Activated CD4-positive, alpha-beta memory T cell treated with anti-CD3 and anti-CD28 coated beads, Interleukin-2, amount 10 ng/mL, durations not matched to agents 7 days and 5 days (primary cell): ENCODE measurements around the gene IRF5. TPM values are rescaled to one million over a fixed set of nuclear protein-coding genes. Genes with fewer than 3 reads are reported as not detected.

Experiments
- CTCF ChIA-PET: fragments of 350-600 bp; sonication (Branson Sonifier 250); formaldehyde crosslinking; loops from one replicate; lab custom pipeline; 2021; ENCODE audit warnings: antibody characterized with exemption, inconsistent platforms; lab: Charles Lee
- POLR2A ChIA-PET: fragments of 350-600 bp; sonication (Branson Sonifier 250); formaldehyde crosslinking; loops from one replicate; lab custom pipeline; 2021; ENCODE audit warnings: antibody characterized with exemption; lab: Charles Lee
- DNase-seq: peaks from one replicate; pipeline ENCODE4 v3.0.0-alpha.2; 2020
- H3K27ac Mint-ChIP-seq: one replicate; pipeline ENCODE4 v1.8.0; 2021; ENCODE audit warnings: mild to moderate bottlenecking, mixed read lengths
- H3K27me3 Mint-ChIP-seq: one replicate; pipeline ENCODE4 v1.8.0; 2021; ENCODE audit warnings: mixed read lengths
- H3K36me3 Mint-ChIP-seq: one replicate; pipeline ENCODE4 v1.8.0; 2021; ENCODE audit warnings: low read depth, mixed read lengths
- H3K4me1 Mint-ChIP-seq: one replicate; pipeline ENCODE4 v1.8.0; 2021; ENCODE audit warnings: mixed read lengths
- H3K4me3 Mint-ChIP-seq: one replicate; pipeline ENCODE4 v1.8.0; 2021; ENCODE audit warnings: mild to moderate bottlenecking, mixed read lengths
- H3K9me3 Mint-ChIP-seq: one replicate; pipeline ENCODE4 v1.8.0; 2021; ENCODE audit warnings: mixed read lengths
- total RNA-seq, 2 experiments: library from RNA; stranded (reverse); gene quantifications; one replicate each; pipeline ENCODE4 v1.2.3, GENCODE V29; 2021

The IRF5 gene
- total RNA-seq, 2 experiments from 2014 or later: 25.5 to 28.6 TPM

DNA sequence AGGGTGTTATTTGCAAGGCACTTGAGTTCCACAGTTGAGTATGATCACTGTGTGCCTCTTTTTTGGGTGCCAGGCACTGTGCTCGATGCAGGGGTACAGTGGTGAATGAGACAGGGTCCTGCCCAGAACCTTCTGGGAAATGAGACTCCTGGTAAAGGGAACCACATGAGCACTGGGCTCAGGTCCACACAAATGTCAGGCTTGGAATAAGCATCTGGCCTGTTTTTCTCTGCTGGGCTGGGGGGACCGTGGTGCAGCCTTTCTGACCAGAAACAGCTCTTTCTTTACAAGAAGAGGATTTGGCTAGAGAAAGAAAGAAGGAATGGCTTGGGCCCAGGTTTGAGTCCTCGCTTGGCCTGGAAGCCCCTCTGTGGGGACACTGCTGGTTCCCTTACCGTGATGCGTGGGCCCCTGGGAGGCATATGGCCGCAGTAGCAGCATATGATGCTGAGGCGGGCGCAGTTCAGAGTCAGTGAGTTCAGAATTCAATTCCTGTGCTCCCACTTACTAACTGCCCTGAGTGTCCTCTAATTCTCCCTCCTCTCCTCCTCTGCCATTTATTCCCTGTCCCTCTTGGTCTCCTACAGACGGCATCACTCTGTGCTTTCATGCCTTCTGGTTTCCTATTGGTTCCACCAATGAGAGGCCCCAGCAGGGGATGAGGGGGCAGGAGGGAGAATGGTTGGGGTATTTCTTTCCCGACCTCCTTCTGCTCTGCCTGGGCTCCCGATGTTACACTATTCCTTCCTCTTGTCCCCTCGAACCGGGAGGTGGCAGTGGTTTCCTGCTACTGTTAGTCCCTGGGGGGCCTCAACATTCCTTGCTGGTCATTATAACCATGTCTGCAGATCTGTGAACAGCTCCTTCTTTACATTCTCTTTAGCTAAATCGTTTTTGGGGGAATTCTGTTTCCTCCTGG, 17.6 kb upstream of the IRF5 start:
- Mint-ChIP-seq H3K27me3 (peaks cover 53% of the 10 kb centered on the region), H3K4me3 (no peak overlapping the region), H3K9me3 (no peaks in the 10 kb centered on the region), H3K36me3 (no peaks in the 10 kb centered on the region), H3K4me1 (peaks cover 4% of the 10 kb centered on the region), H3K27ac (no peak overlapping the region)
- POLR2A ChIA-PET: no interaction called here
- CTCF ChIA-PET: interaction anchor here (1.0 to 1.4 kb wide), 3 partner anchors 13 to 172 kb away, joined by 3 read pairs; no protein-coding TSS in a partner anchor
- no peak for DNase-seq

DNA sequence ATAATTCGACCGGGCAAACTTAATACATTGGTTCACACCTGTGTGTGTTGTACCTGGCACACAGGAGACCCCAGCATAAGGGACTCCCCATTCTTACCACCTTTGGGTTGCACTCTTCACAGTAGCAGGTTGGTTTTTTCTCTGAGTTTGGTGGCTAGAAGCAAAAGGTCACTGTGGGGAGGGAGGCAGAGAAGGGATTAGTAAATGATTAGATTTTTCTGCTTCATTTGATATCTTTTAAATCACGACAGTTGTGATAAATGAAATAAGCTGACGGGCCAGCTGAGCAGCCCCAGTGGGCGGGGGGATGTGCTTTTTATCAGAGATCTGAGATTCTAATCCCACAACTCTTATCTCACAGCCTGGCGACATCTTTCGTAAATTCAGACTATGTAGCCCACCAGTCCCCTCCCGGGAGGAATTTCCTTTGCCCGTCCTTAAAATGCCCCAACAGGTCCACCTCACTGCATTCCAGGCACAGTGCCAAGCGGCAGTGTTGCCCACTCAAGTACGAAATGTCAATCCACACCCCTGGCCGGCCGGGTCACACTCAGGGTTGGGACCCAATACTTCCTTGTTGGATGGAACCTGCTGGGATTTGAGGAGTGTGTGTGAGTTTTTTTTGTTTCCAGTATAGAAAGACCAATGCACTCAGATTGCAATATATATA, 16.7 kb upstream of the IRF5 start:
- H3K27ac Mint-ChIP-seq: no peak overlapping the region
- no peak overlapping the region for H3K4me3 Mint-ChIP-seq
- peaks cover 49% of the 10 kb centered on the region for H3K27me3 Mint-ChIP-seq
- H3K9me3 Mint-ChIP-seq: no peaks in the 10 kb centered on the region
- no peaks in the 10 kb centered on the region for H3K36me3 Mint-ChIP-seq
- ChIA-PET CTCF (no interaction called here), POLR2A (no interaction called here)
- no peaks in the 10 kb centered on the region for H3K4me1 Mint-ChIP-seq
- no peak for DNase-seq

DNA sequence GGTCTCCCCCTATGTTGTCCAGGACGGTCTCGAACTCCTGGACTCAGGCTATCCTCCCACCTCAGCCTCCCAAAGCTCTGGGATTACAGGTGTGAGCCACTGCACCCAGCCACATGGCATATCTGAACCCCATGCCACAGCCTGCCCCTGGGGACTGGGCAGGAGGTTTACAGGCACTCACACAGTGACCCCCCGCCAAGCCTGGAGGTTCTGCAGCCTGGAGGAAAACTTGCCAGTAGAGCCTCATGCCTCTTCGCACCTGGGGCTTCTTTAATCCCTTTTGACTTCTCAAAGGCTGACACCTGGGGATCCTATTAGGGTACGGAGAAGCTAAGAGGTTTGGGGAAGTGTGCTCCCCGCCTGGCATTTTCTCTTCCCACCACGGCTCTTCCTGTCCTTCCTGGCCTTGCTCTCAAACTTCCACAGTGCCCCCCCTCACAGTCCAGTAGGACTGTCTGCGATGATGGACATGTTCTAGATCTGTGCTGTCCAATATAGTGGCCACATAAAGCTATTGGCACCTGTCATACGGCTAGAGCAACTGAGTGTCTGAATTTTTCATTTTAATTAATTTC, 15.8 kb upstream of the IRF5 start:
- Mint-ChIP-seq H3K27me3 (peaks cover 43% of the 10 kb centered on the region), H3K4me3 (no peak overlapping the region), H3K27ac (no peak overlapping the region), H3K36me3 (no peaks in the 10 kb centered on the region), H3K9me3 (no peaks in the 10 kb centered on the region), H3K4me1 (no peaks in the 10 kb centered on the region)
- no peak for DNase-seq
- CTCF ChIA-PET: interaction anchor here (1.2 kb wide), 1 partner anchor 170 kb away, joined by 4 read pairs; no protein-coding TSS in a partner anchor
- POLR2A ChIA-PET: interaction anchor here (0.9 kb wide), 1 partner anchor 41 kb away, joined by 3 read pairs; no protein-coding TSS in a partner anchor

DNA sequence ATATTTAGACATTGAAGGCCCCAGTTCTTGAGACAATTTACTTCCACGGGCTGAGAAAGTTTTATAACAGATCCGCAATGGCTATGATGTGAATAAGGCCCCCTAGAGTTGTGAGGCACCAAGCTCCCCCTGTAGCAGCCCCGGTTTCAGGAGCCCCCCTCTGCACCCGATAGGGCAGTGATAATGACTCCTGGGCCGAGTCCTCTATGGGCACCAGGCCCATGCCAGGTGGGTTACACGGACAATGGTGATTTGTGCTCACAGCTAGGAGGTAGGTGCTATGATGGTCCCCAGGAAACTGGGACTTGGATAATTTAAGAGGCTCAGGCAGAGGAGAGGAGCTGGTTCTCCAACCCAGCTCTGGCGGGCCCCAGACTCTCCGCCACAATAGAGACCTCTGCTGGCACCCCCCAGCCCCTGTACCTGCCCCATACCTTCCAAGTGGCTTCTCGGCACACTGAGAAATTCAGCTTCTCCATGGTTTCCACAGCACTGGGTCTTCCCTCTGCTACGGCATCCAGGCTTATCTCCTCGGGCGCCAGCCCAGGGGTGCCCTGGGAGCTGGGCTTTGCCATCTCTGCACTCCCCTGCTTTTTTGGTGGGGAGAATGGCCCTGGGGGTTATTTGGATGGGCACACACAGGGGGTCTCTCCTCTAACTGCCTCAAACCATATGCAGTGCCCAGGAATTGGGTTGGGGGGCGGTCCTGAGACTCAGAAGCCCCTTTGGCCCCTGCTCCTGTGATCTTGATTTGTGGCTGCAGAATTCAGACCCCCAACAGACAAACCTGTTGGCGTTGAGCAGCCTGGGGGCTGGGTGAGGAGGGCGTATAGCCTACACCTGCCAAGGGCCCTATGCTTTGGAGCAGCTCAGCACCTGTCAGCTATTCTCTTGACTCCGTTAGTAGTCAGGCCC, 15.0 kb upstream of the IRF5 start:
- H3K4me1 Mint-ChIP-seq: no peaks in the 10 kb centered on the region
- peaks cover 40% of the 10 kb centered on the region for H3K27me3 Mint-ChIP-seq
- ChIA-PET CTCF (interaction anchor here (1.2 to 1.4 kb wide), 2 partner anchors 39 to 169 kb away, joined by 3 to 4 read pairs; no protein-coding TSS in a partner anchor), POLR2A (interaction anchor here (0.8 to 1.1 kb wide), 3 partner anchors 17 to 132 kb away, joined by 3 read pairs; partner anchors contain the start of gene TNPO3)
- DNase-seq: no peak
- no peaks in the 10 kb centered on the region for H3K9me3 Mint-ChIP-seq
- no peak overlapping the region for H3K27ac Mint-ChIP-seq
- no peak overlapping the region for H3K4me3 Mint-ChIP-seq
- H3K36me3 Mint-ChIP-seq: no peaks in the 10 kb centered on the region

DNA sequence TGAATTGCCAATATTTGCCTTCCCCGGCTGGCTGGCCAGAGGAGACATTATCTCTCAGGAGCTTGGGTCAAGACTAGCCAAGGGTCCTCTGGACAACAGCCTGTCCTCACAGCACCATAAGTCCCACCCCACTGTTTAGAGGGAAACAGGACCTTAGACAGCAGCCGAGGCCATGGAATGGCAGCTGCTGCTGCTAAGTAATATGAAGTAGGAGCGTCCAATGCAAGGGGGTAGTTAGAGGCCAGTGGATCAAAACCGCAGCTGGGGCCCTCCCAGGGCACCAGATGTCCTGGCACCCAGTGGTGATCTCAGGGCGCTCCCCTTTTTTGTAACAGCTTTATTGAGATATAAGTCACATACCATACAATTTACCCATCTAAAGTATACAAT, 14.3 kb upstream of the IRF5 start:
- POLR2A ChIA-PET: interaction anchor here (0.8 to 1.1 kb wide), 2 partner anchors 16 to 131 kb away, joined by 3 read pairs; partner anchors contain the start of gene TNPO3

DNA sequence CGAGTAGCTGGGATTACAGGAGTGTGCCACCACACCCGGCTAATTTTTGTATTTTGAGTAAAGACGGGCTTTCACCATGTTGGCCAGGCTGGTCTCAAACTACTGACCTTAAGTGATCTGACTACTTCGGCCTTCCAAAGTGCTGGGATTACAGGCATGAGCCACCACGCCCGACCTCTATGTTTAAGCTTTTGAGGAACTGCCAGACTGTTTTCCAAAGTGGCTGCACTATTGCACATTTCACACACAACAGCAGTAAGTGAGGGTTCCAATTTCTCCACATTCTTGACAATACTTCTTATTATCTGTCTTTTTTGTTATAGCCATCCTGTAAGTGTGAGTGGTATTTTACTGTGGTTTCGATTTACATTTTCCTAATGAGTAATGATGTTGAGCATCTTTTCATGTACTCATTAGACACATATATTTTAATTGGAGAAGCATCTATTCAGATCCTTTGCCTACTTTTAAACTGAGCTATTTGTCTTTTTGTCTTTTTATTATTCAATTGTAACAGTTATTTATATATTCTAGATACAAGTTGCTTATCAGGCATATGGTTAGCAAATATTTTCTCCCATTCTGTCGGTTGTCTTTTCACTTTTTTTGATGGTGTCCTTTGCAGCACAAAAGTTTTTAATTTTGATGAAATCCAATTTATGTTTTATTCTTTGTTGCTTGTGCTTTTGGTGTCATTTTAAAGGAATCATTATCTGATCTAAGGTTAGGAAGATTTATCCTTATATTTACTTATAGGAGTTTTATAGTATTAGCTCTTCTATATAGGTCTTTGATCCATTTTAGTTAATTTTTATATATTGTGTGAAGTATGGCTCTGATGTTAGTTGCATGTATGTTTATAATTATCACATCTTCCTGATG, 12.8 kb upstream of the IRF5 start:
- CTCF ChIA-PET: interaction anchor here (1.0 kb wide), 1 partner anchor 167 kb away, joined by 3 read pairs; no protein-coding TSS in a partner anchor

More for the DNA sequence above, 14.3 kb upstream of the IRF5 start:
- Mint-ChIP-seq H3K27me3 (peaks cover 38% of the 10 kb centered on the region), H3K27ac (no peak overlapping the region), H3K4me3 (no peak overlapping the region), H3K9me3 (no peaks in the 10 kb centered on the region), H3K36me3 (no peaks in the 10 kb centered on the region), H3K4me1 (no peaks in the 10 kb centered on the region)
- CTCF ChIA-PET: interaction anchor here (1.4 kb wide), 1 partner anchor 39 kb away, joined by 3 read pairs; no protein-coding TSS in a partner anchor
- no peak for DNase-seq

DNA sequence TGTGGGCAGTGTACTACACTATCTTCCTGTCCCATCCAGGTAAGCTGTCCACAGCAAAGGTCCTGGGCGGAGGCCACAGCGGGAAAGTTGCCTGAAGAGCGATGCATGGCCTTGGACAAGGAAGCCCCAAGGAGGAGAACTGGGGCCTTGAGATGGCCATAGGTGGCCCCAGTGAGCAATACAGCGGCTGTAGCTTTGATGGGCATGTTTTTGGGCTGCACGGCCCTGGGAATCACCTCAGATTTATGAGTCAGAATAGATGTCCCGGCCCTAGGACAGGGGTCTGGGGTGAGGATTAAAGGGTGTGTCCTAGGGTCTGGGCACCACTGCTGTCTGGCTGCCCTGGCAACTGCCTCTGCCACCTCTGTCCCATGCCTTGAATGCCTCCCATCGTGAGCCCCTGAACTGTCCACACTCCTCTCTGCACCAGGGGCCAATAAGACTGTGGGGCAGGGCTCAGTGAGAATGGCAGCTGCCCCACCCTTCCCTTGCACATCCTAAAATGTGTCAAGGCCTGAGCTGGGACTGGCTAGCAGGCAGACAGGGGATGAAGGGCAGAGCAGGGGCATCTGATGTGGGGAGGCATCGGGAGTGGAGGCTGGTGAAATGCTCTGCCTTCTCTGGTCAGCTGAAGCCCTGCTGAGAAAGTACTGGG, 9.4 kb upstream of the IRF5 start:
- ChIA-PET POLR2A (no interaction called here), CTCF (no interaction called here)
- H3K27ac Mint-ChIP-seq: no peak overlapping the region
- no peak overlapping the region for H3K4me3 Mint-ChIP-seq
- H3K4me1 Mint-ChIP-seq: peaks cover 11% of the 10 kb centered on the region
- no peaks in the 10 kb centered on the region for H3K9me3 Mint-ChIP-seq
- peaks cover 2% of the 10 kb centered on the region for H3K36me3 Mint-ChIP-seq
- H3K27me3 Mint-ChIP-seq: peaks cover 12% of the 10 kb centered on the region
- no peak for DNase-seq

More for the DNA sequence above, 12.8 kb upstream of the IRF5 start:
- no peak for DNase-seq
- H3K4me1 Mint-ChIP-seq: no peaks in the 10 kb centered on the region
- no peak overlapping the region for H3K27ac Mint-ChIP-seq
- no peak overlapping the region for H3K4me3 Mint-ChIP-seq
- peaks cover 29% of the 10 kb centered on the region for H3K27me3 Mint-ChIP-seq
- no peaks in the 10 kb centered on the region for H3K9me3 Mint-ChIP-seq
- H3K36me3 Mint-ChIP-seq: no peaks in the 10 kb centered on the region
- POLR2A ChIA-PET: no interaction called here

DNA sequence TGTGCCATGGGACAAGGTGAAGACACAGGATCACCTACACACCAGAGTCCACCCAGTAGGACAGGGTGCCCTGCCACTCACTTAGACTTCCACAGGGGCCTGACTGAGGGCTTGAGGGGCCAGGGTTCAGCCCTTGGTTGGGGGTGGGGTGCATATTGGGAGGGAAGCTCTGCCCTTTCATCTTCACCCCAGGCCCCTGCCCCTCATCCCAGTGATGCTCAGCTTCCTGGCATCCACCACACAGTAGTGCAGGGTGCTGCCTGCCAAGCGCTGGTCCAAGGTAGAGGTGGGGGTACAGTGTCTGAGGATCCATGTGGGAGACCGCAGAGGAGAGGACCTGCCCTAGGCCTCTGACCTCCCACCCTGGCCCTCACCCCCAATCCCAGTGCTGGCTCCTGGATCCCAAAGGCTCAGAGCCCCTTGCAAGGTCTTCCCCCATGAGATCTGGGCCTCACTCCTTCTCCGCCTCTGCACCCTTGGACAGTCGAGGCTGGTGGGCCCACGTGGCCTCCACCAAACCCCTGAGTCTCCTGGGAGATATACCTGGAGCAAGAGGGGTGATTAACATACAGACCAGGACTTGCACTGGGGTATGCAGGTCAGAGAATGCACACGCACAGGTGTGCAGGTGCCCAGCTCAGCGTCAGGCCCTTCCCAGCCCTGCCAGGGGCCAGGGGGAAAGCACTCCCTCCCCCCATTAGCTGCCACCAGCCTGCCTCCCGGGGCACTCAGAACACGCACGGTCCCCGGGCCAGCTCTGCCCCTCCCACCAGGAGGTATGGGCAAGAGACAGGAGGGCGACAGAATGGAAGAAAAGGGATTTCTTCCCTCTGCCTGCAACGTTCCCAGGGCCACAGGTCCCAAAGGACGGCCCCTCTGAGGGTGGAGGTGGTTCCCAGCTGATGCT, 8.6 kb upstream of the IRF5 start:
- no peaks in the 10 kb centered on the region for H3K9me3 Mint-ChIP-seq
- no peak overlapping the region for H3K27ac Mint-ChIP-seq
- H3K36me3 Mint-ChIP-seq: peaks cover 5% of the 10 kb centered on the region
- no peak for DNase-seq
- ChIA-PET POLR2A (no interaction called here), CTCF (no interaction called here)
- H3K4me1 Mint-ChIP-seq: peaks cover 18% of the 10 kb centered on the region
- H3K27me3 Mint-ChIP-seq: peaks cover 9% of the 10 kb centered on the region
- H3K4me3 Mint-ChIP-seq: no peak overlapping the region

DNA sequence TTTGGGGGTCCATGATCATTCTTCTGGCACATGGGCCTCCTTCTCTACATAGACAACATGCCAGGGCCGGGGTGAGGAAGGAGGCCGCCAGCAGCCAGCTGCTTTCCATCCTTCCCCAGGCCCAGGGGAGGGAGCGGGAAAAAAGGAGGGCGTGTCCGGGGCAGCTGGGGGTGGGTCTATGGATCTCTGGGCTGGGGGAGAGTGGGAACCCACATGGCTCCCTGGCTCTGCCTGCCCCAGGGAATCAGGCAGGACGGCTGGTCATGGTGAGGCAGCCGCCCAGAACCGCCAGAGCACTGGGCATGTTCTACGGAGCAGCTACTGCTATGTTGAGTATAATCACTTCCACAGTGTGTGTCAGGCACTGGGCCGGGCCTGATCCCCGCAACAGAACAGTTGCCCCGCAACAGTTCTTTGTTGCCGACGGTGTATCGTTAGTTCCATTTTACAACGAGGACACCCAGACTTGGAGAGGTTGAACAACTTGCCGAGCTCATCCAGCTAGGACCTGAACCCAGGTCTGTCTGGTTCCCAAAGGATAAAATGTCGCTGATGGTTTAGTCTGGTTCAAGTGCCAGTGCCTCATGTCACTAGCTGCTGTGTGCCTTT, 6.4 kb upstream of the IRF5 start:
- H3K27ac Mint-ChIP-seq: no peak overlapping the region
- H3K27me3 Mint-ChIP-seq: peaks cover 1% of the 10 kb centered on the region
- H3K4me3 Mint-ChIP-seq: no peak overlapping the region
- ChIA-PET CTCF (no interaction called here), POLR2A (interaction anchor here (2.1 kb wide), 1 partner anchor 123 kb away, joined by 8 read pairs; the partner anchor contains the start of gene TNPO3)
- DNase-seq: no peak
- peaks cover 5% of the 10 kb centered on the region for H3K36me3 Mint-ChIP-seq
- peaks cover 20% of the 10 kb centered on the region for H3K4me1 Mint-ChIP-seq
- H3K9me3 Mint-ChIP-seq: no peaks in the 10 kb centered on the region
